ENCODE measurements around the gene SRA1. TPM values are rescaled to one million over a fixed set of nuclear protein-coding genes. Genes with fewer than 3 reads are reported as not detected.

The SRA1 gene
- total and polyA plus RNA-seq, 9 of the 15 experiments (the other 6 are each of a cell fraction or from before 2014, with no cell fraction given): 24.1 to 47.4 (median 41.3) TPM

- TF ChIP-seq GTF3C2 (IDR thresholded peaks at IDR 0.05; ENCODE audit: borderline replicate concordance, extremely low read depth, insufficient read length) (no peak), SMAD4 (CRISPR knock-in tag; conservative IDR thresholded peaks at IDR 0.05) (no peak), POLR2B (IDR thresholded peaks at IDR 0.05; ENCODE audit: low read depth, partially characterized antibody) (no peak)
Measured at GRCh38 chr5:140571105-140571504, 13.8 kb upstream of the SRA1 start (continued).

GRCh38 chr5:140570488-140570887, 13.2 kb upstream of the SRA1 start:
- Histone ChIP-seq H3K79me2 (ENCODE audit: control insufficient read depth, insufficient read depth, low read length) (peaks cover 17% of the 10 kb centered on the region), H3K9me1 (ENCODE audit: control insufficient read depth, insufficient read depth, low read length) (no peaks in the 10 kb centered on the region), H3K9me3 (replicated peaks; ENCODE audit: control insufficient read depth, insufficient read depth, low read depth, low read length) (no peaks in the 10 kb centered on the region), H3K4me3 (no peak overlapping the region), H3K9ac (ENCODE audit: insufficient read depth in 1 of 2, low read depth in 2 of 2, low read length in 2 of 2) (no peak overlapping the region; a peak in 1 of 4 replicates), H3K4me2 (ENCODE audit: insufficient read depth, low read length) (no peak overlapping the region), H4K20me1 (replicated peaks; ENCODE audit: control insufficient read depth, insufficient read depth, low read length) (no peaks in the 10 kb centered on the region), H3K36me3 (ENCODE audit: control insufficient read depth, insufficient read depth, low read length) (peaks cover 37% of the 10 kb centered on the region), H3K27ac (ENCODE audit: extremely low read depth, low read depth, low read length) (no peak overlapping the region), H2AFZ (ENCODE audit: low read depth, low read length) (no peak overlapping the region), H3K4me1 (replicated peaks in 1 of 2; ENCODE audit: control insufficient read depth in 2 of 2, insufficient read depth in 2 of 2, low read length in 2 of 2) (peaks cover 21 to 34% of the 10 kb centered on the region in 2 experiments; a peak in 4 of 5 replicates), H3K27me3 (ENCODE audit: control insufficient read depth in 2 of 2, insufficient read depth in 2 of 2, low read length in 2 of 2) (no peaks in the 10 kb centered on the region)
- ChIA-PET POLR2A (interaction anchor here (0.9 to 2.2 kb wide), 4 partner anchors 10 to 68 kb away, joined by 3 to 8 read pairs (median 4); no protein-coding TSS in a partner anchor), CTCF (ENCODE audit: low intra/inter-chr PET ratio) (no interaction called here)
- WGBS (ENCODE audit: insufficient coverage, low coverage, missing lambda C conversion rate): 100% methylated on average over 1 of the region's 1 CpG
- no peak for DNase-seq (ENCODE audit: extremely low read depth in 1 of 4, low spot score in 3 of 4)
- no TSS peak for BruUV-seq (replicated peaks)
- intact Hi-C loops (cut with micrococcal nuclease): no loop called here
- TF ChIP-seq USF1 (CRISPR knock-in tag; IDR thresholded peaks at IDR 0.05) (no peak), VEZF1 (CRISPR knock-in tag; IDR thresholded peaks at IDR 0.05) (no peak), NR0B1 (IDR thresholded peaks at IDR 0.05; ENCODE audit: partially characterized antibody) (no peak), ZNF3 (CRISPR knock-in tag; IDR thresholded peaks at IDR 0.05) (no peak), TSC22D4 (tag; IDR thresholded peaks at IDR 0.05) (no peak)
- ATAC-seq: no peak
- no peak for FAIRE-seq
- in situ Hi-C loops (cut with MboI): no loop called here
